H9 (cell line): Measurements from ENCODE around the gene CEP41. TPM values are rescaled to one million over a fixed set of nuclear protein-coding genes. Genes with fewer than 3 reads are reported as not detected.

ENCODE experiments used
- DNase-seq: peaks from one replicate; pipeline ENCODE4 v3.0.0-alpha.2; 2017
- H2AFZ ChIP-seq: one replicate; pipeline ENCODE4 v1.6.1; 2013; ENCODE audit warnings: mild to moderate bottlenecking, low read length, control low read depth, moderate library complexity
- H2AK5ac ChIP-seq: 2 replicates; pipeline ENCODE4 v1.6.1; 2013; ENCODE audit warnings: low read length, control low read depth, mixed read lengths; ENCODE audit not compliant: insufficient read length
- H2BK120ac ChIP-seq: one replicate; pipeline ENCODE4 v1.6.1; 2013; ENCODE audit warnings: low read depth, mild to moderate bottlenecking, low read length, control low read depth, inconsistent platforms; ENCODE audit not compliant: poor library complexity, severe bottlenecking
- H2BK12ac ChIP-seq: 2 replicates; pipeline ENCODE4 v1.6.1; 2013; ENCODE audit warnings: low read length, control low read depth, mixed read lengths, low read depth; ENCODE audit not compliant: insufficient read length
- H2BK15ac ChIP-seq: 2 replicates; pipeline ENCODE4 v1.6.1; 2013; ENCODE audit warnings: low read depth, low read length, control low read depth
- H2BK20ac ChIP-seq: one replicate; pipeline ENCODE4 v1.6.1; 2013; ENCODE audit warnings: low read depth, mild to moderate bottlenecking, low read length, control low read depth, inconsistent platforms; ENCODE audit not compliant: poor library complexity, severe bottlenecking
- H2BK5ac ChIP-seq: 2 replicates; pipeline ENCODE4 v1.6.1; 2013; ENCODE audit warnings: low read length, control low read depth, mixed read lengths; ENCODE audit not compliant: insufficient read length
- H3K14ac ChIP-seq: 2 replicates; pipeline ENCODE4 v1.6.1; 2013; ENCODE audit warnings: low read length, control low read depth; ENCODE audit not compliant: insufficient read depth
- H3K18ac ChIP-seq: 2 replicates; pipeline ENCODE4 v1.6.1; 2013; ENCODE audit warnings: low read depth, mild to moderate bottlenecking, mixed read lengths, low read length, control low read depth; ENCODE audit not compliant: insufficient read length
- H3K23ac ChIP-seq: 2 replicates; pipeline ENCODE4 v1.6.1; 2013; ENCODE audit warnings: low read length, control low read depth, mixed read lengths, low read depth; ENCODE audit not compliant: insufficient read length
- H3K23me2 ChIP-seq: 2 replicates; pipeline ENCODE4 v1.6.1; 2013; ENCODE audit warnings: low read depth, mild to moderate bottlenecking, mixed read lengths, low read length, control low read depth; ENCODE audit not compliant: insufficient read length, poor library complexity, severe bottlenecking
- H3K27ac ChIP-seq: 2 replicates; pipeline ENCODE4 v1.5.1; 2013; ENCODE audit warnings: low read length, control low read depth, mixed read lengths, low read depth; ENCODE audit not compliant: insufficient read length
- H3K27me3 ChIP-seq: 2 replicates; pipeline ENCODE4 v1.6.1; 2013; ENCODE audit warnings: low read length, control low read depth, inconsistent platforms; ENCODE audit not compliant: insufficient read depth
- H3K4ac ChIP-seq: 2 replicates; pipeline ENCODE4 v1.6.1; 2013; ENCODE audit warnings: low read depth, mild to moderate bottlenecking, control low read depth, inconsistent platforms, low read length, moderate library complexity
- H3K4me1 ChIP-seq: 2 replicates; pipeline ENCODE4 v1.6.1; 2013; ENCODE audit warnings: low read length, control low read depth, inconsistent platforms; ENCODE audit not compliant: insufficient read depth
- H3K4me2 ChIP-seq: 2 replicates; pipeline ENCODE4 v1.6.1; 2013; ENCODE audit warnings: low read length, control low read depth, mixed read lengths; ENCODE audit not compliant: insufficient read length, insufficient read depth
- H3K56ac ChIP-seq: 2 replicates; pipeline ENCODE4 v1.6.1; 2013; ENCODE audit warnings: low read depth, mild to moderate bottlenecking, mixed read lengths, low read length, control low read depth; ENCODE audit not compliant: insufficient read length
- H3K79me1 ChIP-seq: 2 replicates; pipeline ENCODE4 v1.6.1; 2013; ENCODE audit warnings: low read depth, mild to moderate bottlenecking, moderate library complexity, low read length, control low read depth, inconsistent platforms; ENCODE audit not compliant: insufficient read depth, poor library complexity, severe bottlenecking
- H3K79me2 ChIP-seq: 2 replicates; pipeline ENCODE4 v1.6.1; 2013; ENCODE audit warnings: low read length, control low read depth, inconsistent platforms; ENCODE audit not compliant: insufficient read depth
- H3K9ac ChIP-seq: 2 replicates; pipeline ENCODE4 v1.6.1; 2013; ENCODE audit warnings: low read length, control low read depth, mixed read lengths; ENCODE audit not compliant: insufficient read length; ENCODE audit errors: extremely low read depth
- H3K9me3 ChIP-seq: one replicate; pipeline ENCODE4 v1.6.1; 2013; ENCODE audit warnings: low read depth, low read length, inconsistent platforms; ENCODE audit not compliant: control insufficient read depth
- H3T11ph ChIP-seq: one replicate; pipeline ENCODE4 v1.6.1; 2013; ENCODE audit warnings: mild to moderate bottlenecking, low read length, control low read depth, inconsistent platforms
- H4K20me1 ChIP-seq: one replicate; pipeline ENCODE4 v1.6.1; 2013; ENCODE audit not compliant: control insufficient read depth, insufficient read length, insufficient read depth
- H4K5ac ChIP-seq: 2 replicates; pipeline ENCODE4 v1.6.1; 2013; ENCODE audit warnings: low read depth, mild to moderate bottlenecking, mixed read lengths, low read length, control low read depth; ENCODE audit not compliant: insufficient read length
- H4K8ac ChIP-seq: replicated peaks from 2 replicates; pipeline ENCODE4 v1.6.1; 2013; ENCODE audit warnings: low read length, control low read depth, mixed read lengths, low read depth; ENCODE audit not compliant: insufficient read length
- H4K91ac ChIP-seq: 2 replicates; pipeline ENCODE4 v1.6.1; 2013; ENCODE audit warnings: low read depth, mild to moderate bottlenecking, moderate library complexity, mixed read lengths, low read length, control low read depth; ENCODE audit not compliant: insufficient read length
- H3K27ac Mint-ChIP-seq, 3 experiments: 2 replicates in 2 of 3; 3 replicates in 1 of 3; pipeline ENCODE4 v1.8.0; 2020 to 2021; ENCODE audit warnings: mixed read lengths in 3 of 3, mild to moderate bottlenecking in 1 of 3, moderate library complexity in 1 of 3
- H3K27me3 Mint-ChIP-seq: 2 replicates; pipeline ENCODE4 v1.8.0; 2021; ENCODE audit warnings: low read depth, mild to moderate bottlenecking, moderate library complexity, mixed read lengths
- H3K36me3 Mint-ChIP-seq, 3 experiments: 2 replicates in 2 of 3; 3 replicates in 1 of 3; pipeline ENCODE4 v1.8.0; 2020 to 2021; ENCODE audit warnings: low read depth in 3 of 3, mixed read lengths in 3 of 3; ENCODE audit not compliant: insufficient read depth in 1 of 3
- H3K4me1 Mint-ChIP-seq, 2 experiments: 2 replicates each; pipeline ENCODE4 v1.8.0; 2020; ENCODE audit warnings: mixed read lengths in 2 of 2
- H3K4me3 Mint-ChIP-seq, 2 experiments: 2 replicates in 1 of 2; 3 replicates in 1 of 2; pipeline ENCODE4 v1.8.0; 2020 to 2021; ENCODE audit warnings: mild to moderate bottlenecking in 2 of 2, mixed read lengths in 2 of 2, moderate library complexity in 1 of 2
- H3K9me3 Mint-ChIP-seq, 2 experiments: 2 replicates in 1 of 2; 3 replicates in 1 of 2; pipeline ENCODE4 v1.8.0; 2020; ENCODE audit warnings: mild to moderate bottlenecking in 2 of 2, mixed read lengths in 2 of 2, moderate library complexity in 1 of 2
- CTCF ChIP-seq: fragments of 200-600 bp; sonication (generic); conservative IDR thresholded peaks from 3 replicates; pipeline ENCODE4 v1.8.0; 2021; ENCODE audit warnings: antibody characterized with exemption, mild to moderate bottlenecking
- WGBS: extraction: QIAGEN DNeasy Blood & Tissue Kit; methylation state at CpG from one replicate; pipeline ENCODE4 v1.1.7; 2013; ENCODE audit warnings: missing lambda C conversion rate, low lambda C conversion rate, mixed read lengths; ENCODE audit not compliant: insufficient read length; ENCODE audit errors: extremely low coverage; 5-methylcytosine and 5-hydroxymethylcytosine counted together
- total RNA-seq: library from RNA; stranded (reverse); gene quantifications from 2 replicates; pipeline ENCODE4 v1.2.1, GENCODE V29; 2021

The CEP41 gene
- total RNA-seq, 1 experiment from 2014 or later, result 9.7 TPM

GRCh38 chr7:130363026-130363847 lies 77.6 kb downstream of the CEP41 start:
- no CpG with 5 or more reads among the region's 8 CpGs for WGBS

More at GRCh38 chr7:130363026-130363847, 77.6 kb downstream of the CEP41 start:
- Histone ChIP-seq H3K23me2 (no peaks in the 10 kb centered on the region), H2BK15ac (no peak overlapping the region), H3K9me3 (no peaks in the 10 kb centered on the region), H3K18ac (no peak overlapping the region), H4K5ac (no peak overlapping the region), H4K91ac (no peak overlapping the region), H2AK5ac (no peak overlapping the region), H2AFZ (no peak overlapping the region), H3K9ac (no peak overlapping the region), H4K20me1 (no peaks in the 10 kb centered on the region), H3K4me2 (no peak overlapping the region), H2BK120ac (no peak overlapping the region), H3K4ac (no peak overlapping the region), H2BK5ac (no peak overlapping the region), H3K79me2 (no peaks in the 10 kb centered on the region), H3K56ac (no peak overlapping the region), H3K23ac (no peak overlapping the region), H2BK12ac (no peak overlapping the region), H3K4me1 (no peaks in the 10 kb centered on the region; the same call in 1 of the 2 replicates), H3T11ph (no peak overlapping the region), H3K27me3 (no peaks in the 10 kb centered on the region), H3K14ac (no peak overlapping the region), H3K27ac (no peak overlapping the region), H3K79me1 (no peaks in the 10 kb centered on the region), H2BK20ac (no peak overlapping the region), H4K8ac (no peak overlapping the region)
- Mint-ChIP-seq H3K9me3 (peaks cover 6 to 7% of the 10 kb centered on the region in 2 experiments; a peak in 4 of 5 replicates), H3K4me1 (peaks cover 15 to 21% of the 10 kb centered on the region in 2 experiments), H3K27ac (no peak overlapping the region; a peak in 1 of 7 replicates), H3K4me3 (no peak overlapping the region), H3K36me3 (peaks cover 0 to 8% (median 2%) of the 10 kb centered on the region in 3 experiments; a peak in 3 of 7 replicates), H3K27me3 (peaks cover 2% of the 10 kb centered on the region; the same call in 1 of the 2 replicates)
- TF ChIP-seq CTCF, result no peak
- DNase-seq, result no peak
